Spleen (tissue), 7 donors: ENCODE data around the gene ZNF385B.

Source experiments
- POLR2AphosphoS5 ChIP-seq, 3 donors: sonication (generic); formaldehyde crosslinking; IDR thresholded peaks; one replicate each; pipeline ENCODE4 v1.5.1; 2017; ENCODE audit warnings: antibody characterized with exemption in 3 of 3
- TF ChIP-seq, protein P1 (sequence below), 11 experiments: fragments of 200-600 bp in 7 of 11; fragments of 450-650 bp in 4 of 11; sonication (generic) in 4 of 11; IDR thresholded peaks in 8 of 11; conservative IDR thresholded peaks in 3 of 11; 1 replicate in 7 of 11; 2 replicates in 4 of 11; pipeline versions ENCODE4 v1.4.0 to v1.8.0; 2016 to 2021; ENCODE audit warnings: antibody characterized with exemption in 11 of 11, inconsistent platforms in 4 of 11, mild to moderate bottlenecking in 1 of 11
- donor health status: DM: no; HTN: no; CAD: no; lungs with moderate emphysema.
- donor health status: DM: no; HTN: no; CAD: no.
- donor health status: DM: no; HTN: no; CAD: no.

DNA sequence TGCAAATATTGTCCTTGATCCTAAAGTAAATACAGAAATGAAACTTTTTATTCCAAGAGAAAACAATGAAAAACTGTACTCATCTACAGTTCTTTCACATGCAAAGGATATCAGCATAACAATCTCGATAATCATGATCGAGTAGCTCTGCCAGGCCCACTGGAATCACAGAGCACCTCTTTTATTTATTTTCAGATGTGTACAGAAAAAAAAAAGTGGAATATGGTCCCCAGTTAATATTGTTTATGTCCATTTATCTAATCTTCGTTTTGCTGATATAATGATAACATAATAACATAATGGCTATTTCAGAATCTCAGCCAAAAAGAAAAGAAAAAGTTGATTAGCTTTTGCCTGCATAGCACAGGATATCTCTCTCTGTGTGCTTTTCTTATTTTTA lies 6.5 kb downstream of the ZNF385B start:
- TF ChIP-seq, protein P1, sequence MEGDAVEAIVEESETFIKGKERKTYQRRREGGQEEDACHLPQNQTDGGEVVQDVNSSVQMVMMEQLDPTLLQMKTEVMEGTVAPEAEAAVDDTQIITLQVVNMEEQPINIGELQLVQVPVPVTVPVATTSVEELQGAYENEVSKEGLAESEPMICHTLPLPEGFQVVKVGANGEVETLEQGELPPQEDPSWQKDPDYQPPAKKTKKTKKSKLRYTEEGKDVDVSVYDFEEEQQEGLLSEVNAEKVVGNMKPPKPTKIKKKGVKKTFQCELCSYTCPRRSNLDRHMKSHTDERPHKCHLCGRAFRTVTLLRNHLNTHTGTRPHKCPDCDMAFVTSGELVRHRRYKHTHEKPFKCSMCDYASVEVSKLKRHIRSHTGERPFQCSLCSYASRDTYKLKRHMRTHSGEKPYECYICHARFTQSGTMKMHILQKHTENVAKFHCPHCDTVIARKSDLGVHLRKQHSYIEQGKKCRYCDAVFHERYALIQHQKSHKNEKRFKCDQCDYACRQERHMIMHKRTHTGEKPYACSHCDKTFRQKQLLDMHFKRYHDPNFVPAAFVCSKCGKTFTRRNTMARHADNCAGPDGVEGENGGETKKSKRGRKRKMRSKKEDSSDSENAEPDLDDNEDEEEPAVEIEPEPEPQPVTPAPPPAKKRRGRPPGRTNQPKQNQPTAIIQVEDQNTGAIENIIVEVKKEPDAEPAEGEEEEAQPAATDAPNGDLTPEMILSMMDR (IDR thresholded peaks at IDR 0.05 in 8 of 11, conservative IDR thresholded peaks at IDR 0.05 in 3 of 11), result no peak
- no peak for TF ChIP-seq POLR2AphosphoS5 (IDR thresholded peaks at IDR 0.05)
